Right lobe of liver (tissue), 6 donors: ENCODE measurements around the gene CD9. TPM values are rescaled to one million over a fixed set of nuclear protein-coding genes. Genes with fewer than 3 reads are reported as not detected.

Source experiments
- ATAC-seq, 4 donors: fragments of 200-7000 bp; cut with Tn5 transposase; one replicate each; pipeline ENCODE4 v1.9.1; 2020; ENCODE audit warnings: mild to moderate bottlenecking in 4 of 4, moderate library complexity in 4 of 4
- DNase-seq, 3 donors: peaks; one replicate each; pipeline ENCODE4 v3.0.0-alpha.2; 2020
- H3K27ac ChIP-seq, 3 donors: fragments of 200-600 bp; one replicate each; pipeline ENCODE4 v1.8.0; 2022
- H3K27me3 ChIP-seq, 2 donors: fragments of 200-600 bp; one replicate each; pipeline ENCODE4 v1.8.0; 2022
- H3K36me3 ChIP-seq, 4 donors: fragments of 200-600 bp; sonication (generic) in 1 of 4; one replicate each; pipeline versions ENCODE4 v1.5.1 to v1.8.0; 2017 to 2022; ENCODE audit warnings: control low read depth in 1 of 4
- H3K4me1 ChIP-seq, 4 donors: fragments of 200-600 bp; sonication (generic) in 1 of 4; one replicate each; pipeline versions ENCODE4 v1.5.1 to v1.8.0; 2017 to 2022; ENCODE audit warnings: control low read depth in 1 of 4
- H3K4me3 ChIP-seq, 3 donors: fragments of 200-600 bp; one replicate each; pipeline ENCODE4 v1.8.0; 2022
- H3K9me3 ChIP-seq, 4 donors: fragments of 200-600 bp; sonication (generic) in 1 of 4; one replicate each; pipeline versions ENCODE4 v1.5.1 to v1.8.0; 2017 to 2022; ENCODE audit warnings: control low read depth in 1 of 4
- CTCF ChIP-seq, 4 donors: fragments of 200-600 bp in 3 of 4; fragments of 450-650 bp in 1 of 4; IDR thresholded peaks; one replicate each; pipeline versions ENCODE4 v1.5.1 to v1.8.0; 2016 to 2022; ENCODE audit warnings: antibody characterized with exemption in 4 of 4, mild to moderate bottlenecking in 2 of 4
- POLR2A ChIP-seq: fragments of 450-650 bp; IDR thresholded peaks from one replicate; pipeline ENCODE4 v1.6.1; 2017; ENCODE audit warnings: antibody characterized with exemption, mild to moderate bottlenecking
- WGBS: methylation state at CpG from one replicate; pipeline ENCODE4 v1.1.6; 2018; ENCODE audit warnings: low coverage, low lambda C conversion rate; ENCODE audit not compliant: insufficient coverage; ENCODE audit errors: missing lambda C conversion rate; 5-methylcytosine and 5-hydroxymethylcytosine counted together
- intact Hi-C, 2 donors: fragments of 100-400 bp; cut with DNase I; formaldehyde crosslinking; loops; one replicate each; pipeline versions ENCODE4 v1.11.2 to v1.14.1; 2022
- long read RNA-seq: library from polyadenylated mRNA; unstranded; transcript quantifications from one replicate; pipeline ENCODE4 v2.0.0, GENCODE V29; 2019
- total RNA-seq, 6 experiments: library from RNA; depleted of rRNA in 2 of 6; stranded (reverse); fragments of >200 nt in 2 of 6; fragmentation: NEBNext Ultra II Directional in 3 of 6; extraction: Animal tissue kit (Norgen Biotek cat#: 25700) in 3 of 6; gene quantifications; one replicate each; pipeline versions ENCODE4 v1.1.0 to v1.2.4, GENCODE V29; 2016 to 2023
- donor health status: DM: no; HTN: yes; CAD: no.
- donor health status: DM: no; HTN: no; CAD: no.
- donor health status: DM: no; HTN: no; CAD: no.
- donor health status: DM: no; HTN: yes; CAD: no.
- donor health status: DM: no; HTN: yes; CAD: no.

CD9 gene
- total RNA-seq, result 10 to 100 TPM; 17.2 to 65.7 (median 34.2) TPM
- long read RNA-seq, transcript CD9-201 (8 exons, 1,218 nt), result major isoform, 7 of 9 reads
- long read RNA-seq, partial matches to known transcripts, result 0 of 9 reads
- long read RNA-seq, other reads (novel, unspliced or antisense), result 0 of 9 reads

GRCh38 chr12:6200256-6201212 lies at the start of gene CD9:
Gene CD9 (plus strand): TSS chr12:6200400. CDS start chr12:6200500, 100 bp downstream.
- Histone ChIP-seq H3K27me3 (no peaks in the 10 kb centered on the region), H3K36me3 (no peaks in the 10 kb centered on the region), H3K9me3 (no peaks in the 10 kb centered on the region), H3K4me3 (peak within 1 kb of the TSS; percentile 65 to 87 (median 73)), H3K4me1 (peaks cover 0 to 11% (median 4%) of the 10 kb centered on the region in 4 donors), H3K27ac (peak within 1 kb of the TSS; percentile 63 to 91 (median 67))
- TF ChIP-seq POLR2A (peak; percentile 73), CTCF (IDR thresholded peaks at IDR 0.05) (no peak)
- peak; percentile 67 to 80 (median 71) for DNase-seq
- WGBS, result 0% methylated on average over 5 of the region's 81 CpGs
- peak; percentile 54 to 73 (median 66) for ATAC-seq
- intact Hi-C loops, result loop anchor here in 1 of 2 donors (10.0 kb wide), 1 partner anchor 74 kb away; no protein-coding TSS in a partner anchor

DNA sequence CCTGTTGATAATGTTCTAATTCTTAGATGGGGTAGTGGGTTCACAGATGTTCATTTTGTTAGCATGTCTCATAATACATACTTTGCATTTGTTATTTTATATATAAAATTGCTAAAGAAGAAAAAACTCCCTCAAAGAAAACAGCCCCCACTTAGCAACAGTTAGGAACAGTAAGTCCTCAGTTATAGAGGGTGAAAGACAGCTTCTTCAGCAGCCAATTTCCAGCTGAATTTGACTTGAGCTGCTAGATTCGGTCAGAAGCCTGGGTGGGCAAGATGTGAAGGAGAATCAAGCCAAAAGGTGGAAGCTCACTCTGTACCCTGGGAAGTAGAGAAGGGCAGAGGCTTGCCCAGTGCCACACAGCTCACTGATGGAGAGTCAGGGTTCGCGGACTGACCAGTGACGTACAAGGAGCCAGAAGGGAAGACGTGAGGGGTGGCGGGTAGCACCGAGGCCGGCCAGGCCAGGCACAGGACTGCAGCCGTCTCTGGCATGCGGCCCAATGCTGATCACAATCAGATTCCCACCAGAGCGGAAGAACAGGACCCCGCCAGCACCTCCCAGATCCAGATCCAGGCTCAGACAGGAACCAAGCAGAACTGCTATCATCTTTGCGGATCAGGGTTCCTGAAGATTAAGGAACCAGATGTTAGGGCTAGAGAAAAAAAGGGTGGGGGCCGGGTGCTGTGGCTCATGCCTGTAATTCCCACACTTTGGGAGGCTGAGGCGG lies 45.3 kb upstream of the CD9 start:
- 55% methylated on average over 4 of the region's 15 CpGs for WGBS
- intact Hi-C loops, result no loop called here
- no peaks in the 10 kb centered on the region for H3K4me1 ChIP-seq
- peak; percentile 30 to 57 (median 54) for ATAC-seq
- no peaks in the 10 kb centered on the region for H3K27me3 ChIP-seq
- H3K27ac ChIP-seq, result no peak overlapping the region
- H3K36me3 ChIP-seq, result no peaks in the 10 kb centered on the region
- H3K9me3 ChIP-seq, result no peaks in the 10 kb centered on the region
- no peak overlapping the region for H3K4me3 ChIP-seq
- TF ChIP-seq POLR2A (no peak), CTCF (IDR thresholded peaks at IDR 0.05) (no peak)
- peak in 1 of 3 donors; percentile 55 for DNase-seq

GRCh38 chr12:6157482-6157881 lies 42.7 kb upstream of the CD9 start:
- no peak for DNase-seq
- intact Hi-C loops, result no loop called here
- peak in 3 of 4 donors; percentile 27 to 44 (median 33) for ATAC-seq
- Histone ChIP-seq H3K4me3 (no peak overlapping the region), H3K9me3 (no peaks in the 10 kb centered on the region), H3K27me3 (no peaks in the 10 kb centered on the region), H3K27ac (no peak overlapping the region), H3K36me3 (no peaks in the 10 kb centered on the region), H3K4me1 (no peaks in the 10 kb centered on the region)
- TF ChIP-seq POLR2A, result no peak
- no peak for TF ChIP-seq CTCF (IDR thresholded peaks at IDR 0.05)
- 60% methylated on average over 4 of the region's 4 CpGs for WGBS

DNA sequence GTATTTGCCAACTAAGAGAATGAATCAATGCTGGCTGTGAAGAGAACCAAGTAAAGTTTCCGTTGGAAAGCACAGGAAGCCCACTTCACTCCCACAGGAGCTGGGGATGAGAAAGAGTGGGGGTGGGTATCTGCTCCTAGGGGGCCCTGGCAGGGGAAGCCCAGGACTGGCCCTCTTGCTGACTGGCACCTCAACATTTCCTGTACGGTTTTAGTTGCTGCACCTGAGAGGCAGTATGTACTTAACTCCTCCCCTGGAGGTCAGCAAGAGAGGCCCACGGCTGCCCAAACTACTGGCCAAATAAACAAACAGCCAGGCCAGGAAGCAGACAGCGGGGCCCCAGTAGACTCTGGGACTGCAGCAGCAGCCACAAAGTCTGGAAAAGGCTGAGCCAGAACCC lies 41.9 kb upstream of the CD9 start:
- intact Hi-C loops, result no loop called here
- no peaks in the 10 kb centered on the region for H3K27me3 ChIP-seq
- TF ChIP-seq CTCF (IDR thresholded peaks at IDR 0.05) (no peak), POLR2A (no peak)
- no peaks in the 10 kb centered on the region for H3K9me3 ChIP-seq
- no peak overlapping the region for H3K27ac ChIP-seq
- no peaks in the 10 kb centered on the region for H3K36me3 ChIP-seq
- ATAC-seq, result peak; percentile 9 to 62 (median 49)
- 50% methylated on average over 1 of the region's 4 CpGs for WGBS
- no peaks in the 10 kb centered on the region for H3K4me1 ChIP-seq
- no peak overlapping the region for H3K4me3 ChIP-seq
- no peak for DNase-seq
